GM19438 (cell line): ENCODE data around the gene ATP2C2.
"Not testable (repeated sequence)": the region's sequence is repeated elsewhere in the genome, so short reads cannot be mapped to it uniquely, and the experiment has no call there.

Experiments
- ATAC-seq: cut with Tn5 transposase; IDR thresholded peaks from one replicate; pipeline ENCODE4 v1.9.1; 2021; ENCODE audit warnings: low read depth; ENCODE audit not compliant: unreplicated experiment

ATP2C2 gene

DNA sequence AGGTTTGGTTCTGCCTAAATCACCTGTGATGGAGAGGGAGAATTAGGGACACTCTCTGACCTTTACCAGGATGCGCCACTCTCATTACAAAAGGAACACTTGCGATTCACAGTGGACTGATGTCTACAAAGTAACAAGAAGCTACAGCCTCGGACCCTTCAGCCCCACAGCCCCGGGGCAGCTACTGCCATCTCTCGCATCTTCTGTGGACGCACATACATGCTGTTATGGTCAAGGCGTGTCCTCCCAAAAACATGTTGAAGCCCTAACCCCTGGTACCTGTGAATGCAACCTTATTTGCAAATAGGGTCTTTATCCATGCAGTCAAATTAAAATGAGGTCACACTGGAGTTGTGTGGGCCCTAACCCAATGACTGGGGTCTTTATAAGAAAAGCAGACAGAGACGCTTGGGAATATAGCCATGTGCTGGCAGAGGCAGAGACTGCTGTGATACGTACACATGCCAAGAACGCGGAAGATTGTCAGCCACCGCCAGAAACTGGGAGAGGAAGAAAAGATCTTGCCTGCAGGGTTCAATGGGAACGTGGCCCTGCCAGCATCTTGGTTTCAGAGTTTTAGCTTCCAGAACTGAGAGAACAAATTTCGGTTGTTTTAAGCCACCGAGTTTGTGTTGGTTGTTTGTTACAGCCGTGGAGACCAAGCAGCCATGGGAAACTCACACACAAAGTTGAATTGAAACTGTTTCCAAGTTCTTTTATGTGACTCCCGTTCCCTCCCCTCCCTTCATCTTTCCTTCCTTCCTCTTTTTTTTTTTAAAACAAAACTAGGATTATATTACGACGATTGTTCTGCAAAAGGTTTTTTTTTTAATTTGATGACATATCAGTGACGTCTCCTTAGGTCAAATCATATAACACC lies 23.1 kb downstream of the ATP2C2 start:
- ATAC-seq: no peak

DNA sequence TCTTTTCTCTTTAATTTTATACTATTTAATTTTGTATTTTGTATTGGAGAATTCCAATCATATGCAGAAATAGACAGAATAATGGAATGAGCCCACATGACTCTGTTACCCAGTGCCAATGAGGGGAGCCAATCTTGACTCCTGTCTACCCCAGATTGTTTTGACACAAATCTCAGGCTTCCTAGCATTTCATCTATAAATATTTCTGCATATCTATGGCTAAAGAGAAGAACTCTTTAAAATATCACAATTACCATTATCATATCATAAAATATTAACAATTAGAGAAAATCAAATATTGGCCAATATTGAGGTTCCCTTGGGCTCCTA lies 23.7 kb downstream of the ATP2C2 start:
- ATAC-seq: no peak

DNA sequence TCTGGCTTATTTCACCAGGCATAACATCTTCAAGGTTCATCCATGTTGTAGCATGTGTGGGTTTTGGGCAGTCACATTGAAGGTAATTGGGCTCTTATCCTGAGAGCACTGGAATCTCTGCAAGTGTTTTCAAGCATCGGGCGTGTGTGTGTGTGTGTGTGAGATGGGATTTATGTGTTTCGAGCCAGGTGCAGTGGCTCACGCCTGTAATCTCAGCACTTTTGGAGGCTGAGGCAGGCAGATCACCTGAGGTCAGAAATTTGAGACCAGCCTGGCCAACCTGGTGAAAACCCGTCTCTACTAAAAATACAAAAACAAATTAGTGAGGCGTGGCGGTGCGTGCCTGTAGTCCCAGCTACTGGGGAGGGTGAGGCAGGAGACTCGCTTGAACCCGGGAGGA lies 27.7 kb downstream of the ATP2C2 start:
- ATAC-seq: not testable (repeated sequence)

DNA sequence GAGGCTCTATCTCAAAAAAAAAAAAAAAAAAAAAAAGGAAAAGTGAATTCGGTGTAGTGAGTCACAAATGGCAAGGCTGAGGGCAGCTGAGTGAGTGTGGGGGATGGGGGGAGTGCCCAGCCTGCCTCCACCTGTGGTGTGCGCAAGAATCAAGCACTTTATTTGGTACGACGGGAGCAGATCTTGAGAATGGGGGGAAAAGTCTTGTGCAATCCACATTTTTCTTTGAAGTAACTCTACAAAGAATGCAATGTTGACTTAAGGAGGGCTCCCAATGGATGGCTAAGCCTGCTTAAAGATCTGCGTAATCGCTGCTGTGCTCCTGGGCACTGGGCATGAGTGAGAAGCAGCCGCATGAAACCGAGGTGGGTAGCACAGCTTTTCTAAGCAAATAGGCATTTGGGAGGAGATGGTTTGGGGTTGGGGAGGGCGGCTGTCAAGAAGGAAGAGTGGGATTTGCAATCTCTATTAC lies 28.2 kb downstream of the ATP2C2 start:
- no peak for ATAC-seq

DNA sequence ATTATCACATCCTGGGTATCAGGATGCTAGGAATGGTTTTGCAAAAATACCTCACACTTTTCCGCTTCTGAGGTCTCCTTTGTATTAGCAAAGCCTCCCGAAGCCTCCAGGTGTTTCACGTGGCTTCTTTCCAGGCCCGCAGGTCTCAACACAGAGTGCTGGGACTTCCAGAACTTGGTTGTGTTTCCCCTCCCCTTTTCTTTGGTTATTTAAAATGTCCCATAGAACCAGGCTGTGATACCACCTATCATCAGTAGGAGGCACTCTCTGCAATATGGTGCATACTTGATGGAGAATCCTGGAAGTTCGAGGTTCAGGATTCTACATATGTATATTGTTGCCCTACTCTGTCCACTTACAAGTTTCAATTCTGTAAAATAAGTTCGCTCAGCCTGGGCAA lies 28.8 kb downstream of the ATP2C2 start:
- ATAC-seq: no peak

DNA sequence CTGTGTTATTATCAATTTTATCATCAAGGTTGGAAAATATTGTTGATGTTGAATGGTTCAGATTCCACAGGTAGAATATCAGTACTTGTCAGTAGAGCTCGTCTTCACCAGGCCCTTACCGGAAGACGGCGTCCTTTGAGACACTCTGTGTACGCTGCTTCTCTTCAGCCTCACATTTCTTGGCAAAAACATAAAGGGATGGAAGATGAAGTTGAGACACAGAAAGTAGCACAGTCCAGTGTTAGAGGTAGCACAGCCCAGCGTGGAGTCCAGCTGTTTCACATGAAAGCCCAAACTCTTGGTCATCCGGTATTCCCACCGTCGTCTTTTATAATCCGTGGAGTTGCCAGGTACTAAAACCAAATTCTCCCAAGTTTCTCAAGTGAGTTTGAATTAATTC lies 30.4 kb downstream of the ATP2C2 start:
- no peak for ATAC-seq

DNA sequence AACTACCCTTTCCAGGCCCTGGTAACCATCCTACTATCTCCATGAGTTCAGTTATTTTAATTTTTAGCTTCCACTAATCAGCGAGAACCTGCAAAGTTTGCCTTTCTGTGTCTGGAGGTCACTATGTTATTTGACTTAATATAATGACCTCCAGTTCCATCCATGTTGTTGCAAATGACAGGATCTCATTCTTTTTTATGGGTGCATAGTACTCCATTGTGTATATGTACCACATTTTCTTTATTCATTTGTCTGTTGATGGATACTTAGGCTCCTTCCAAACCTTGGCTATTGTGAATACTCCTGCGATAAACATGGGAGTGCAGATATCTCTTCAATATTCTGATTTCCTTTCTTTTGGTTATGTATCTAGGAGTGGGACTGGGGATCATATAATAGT lies 31.6 kb downstream of the ATP2C2 start:
- ATAC-seq: not testable (repeated sequence)

DNA sequence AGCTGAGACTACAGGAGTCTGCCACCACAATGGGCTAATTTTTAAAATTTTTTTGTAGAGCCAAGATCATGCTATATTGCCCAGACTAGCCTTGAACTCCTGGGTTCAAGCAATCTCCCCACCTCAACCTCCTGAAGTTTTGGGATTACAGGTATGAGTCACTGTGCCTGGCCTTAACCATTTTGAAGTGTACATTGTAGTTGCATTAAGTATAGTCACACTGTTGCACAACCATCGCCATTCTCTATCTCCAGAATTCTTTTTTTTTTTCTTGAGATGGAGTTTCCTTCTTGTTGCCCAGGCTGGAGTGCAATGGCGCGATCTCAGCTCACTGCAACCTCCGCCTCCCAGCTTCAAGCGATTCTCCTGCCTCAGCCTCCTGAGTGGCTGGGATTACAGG lies 35.1 kb downstream of the ATP2C2 start:
- not testable (repeated sequence) for ATAC-seq

DNA sequence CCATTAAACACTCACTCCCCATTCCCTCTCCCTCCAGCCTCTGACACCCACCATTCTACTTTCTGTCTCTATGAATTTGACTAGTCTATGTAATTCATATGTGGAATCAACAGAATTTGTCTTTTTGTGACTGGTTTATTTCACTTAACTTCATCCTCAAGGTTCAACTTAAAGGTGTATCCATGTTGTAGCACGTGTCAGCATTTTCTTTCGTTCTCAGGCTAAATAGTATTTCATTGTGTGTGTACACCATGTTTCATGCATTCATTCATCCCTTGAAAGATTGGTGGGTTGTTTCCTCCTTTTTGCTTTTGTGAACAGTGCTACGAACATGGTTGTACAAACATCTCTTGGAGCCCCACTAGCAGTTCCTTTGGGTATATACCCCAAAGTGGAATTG lies 36.0 kb downstream of the ATP2C2 start:
- ATAC-seq: no peak

DNA sequence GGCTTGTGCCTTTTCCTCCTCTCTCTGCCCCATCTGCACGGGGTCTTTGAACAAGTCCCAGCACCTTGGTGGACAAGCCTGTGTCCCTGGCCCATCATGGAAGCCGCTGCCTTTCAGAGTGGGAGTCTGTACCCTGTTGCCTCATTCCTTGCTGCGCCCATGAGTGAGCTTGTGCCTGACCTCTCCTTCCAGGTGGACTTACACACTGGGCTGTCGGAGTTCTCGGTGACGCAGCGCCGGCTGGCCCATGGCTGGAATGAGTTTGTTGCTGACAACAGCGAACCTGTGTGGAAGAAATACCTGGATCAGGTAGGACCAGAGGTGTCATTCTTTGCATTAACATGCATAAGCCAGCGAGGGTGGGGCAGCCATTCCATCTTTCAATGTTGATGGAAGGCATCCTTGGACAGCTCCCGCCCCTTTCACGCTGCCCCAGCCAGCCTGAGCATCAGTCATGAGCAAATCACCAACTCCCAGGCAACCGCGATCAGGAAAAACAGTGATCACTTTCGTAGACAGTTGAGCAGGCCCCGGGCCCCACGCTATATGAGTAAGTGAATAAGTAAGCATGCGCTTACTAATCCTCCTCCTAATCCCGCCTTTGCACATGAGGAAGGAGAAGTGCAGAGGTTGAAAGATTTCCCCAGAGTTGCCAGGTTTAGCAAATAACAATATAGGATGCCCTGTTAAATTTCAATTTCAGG lies 36.8 kb downstream of the ATP2C2 start:
- ATAC-seq: no peak

DNA sequence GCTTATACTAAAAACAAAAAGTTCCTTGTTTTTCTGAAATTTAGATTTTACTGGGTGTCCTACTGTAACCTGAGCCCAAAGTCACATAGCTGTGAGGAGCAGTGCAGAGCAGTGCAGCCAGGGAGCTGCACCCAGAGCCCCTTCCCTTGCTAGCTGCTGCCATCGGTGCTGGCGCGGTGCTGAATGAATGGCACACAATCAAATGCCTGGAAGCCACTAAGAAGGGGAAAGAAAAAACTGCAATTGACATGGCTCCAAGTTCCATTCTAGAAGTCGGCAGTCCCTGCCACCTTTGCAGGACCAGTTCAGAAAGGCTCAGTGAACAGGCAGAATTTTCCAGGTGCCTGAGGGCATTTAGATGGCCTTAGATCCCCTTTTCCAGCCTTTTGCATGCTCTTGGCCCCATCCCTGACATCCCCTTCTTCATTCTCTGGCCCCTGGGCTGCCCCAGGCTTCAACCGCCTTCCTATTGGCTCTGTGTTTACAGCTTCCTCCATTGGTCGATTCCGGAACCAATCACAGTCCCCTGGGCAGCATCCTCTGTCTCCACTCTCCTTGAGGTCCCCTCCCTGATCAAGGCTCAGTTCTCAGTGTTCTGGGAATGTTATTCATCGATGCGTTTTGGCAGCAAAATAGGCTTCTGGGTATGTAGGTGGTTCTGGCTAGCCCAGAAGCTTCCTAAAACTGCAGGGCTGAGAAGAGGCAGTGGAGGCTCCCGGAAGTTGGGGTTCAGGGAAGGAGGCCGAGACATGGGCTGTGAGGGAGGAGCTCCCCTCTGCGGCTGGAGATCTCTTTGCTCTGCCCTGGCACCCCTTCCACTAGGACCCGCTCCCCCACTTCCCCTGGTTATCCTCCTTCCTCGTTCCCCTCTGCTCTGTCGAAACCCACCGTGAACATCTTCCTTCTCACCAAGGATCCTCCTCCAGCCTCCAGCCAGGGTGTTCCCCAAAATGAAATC lies 37.9 kb downstream of the ATP2C2 start:
- no peak for ATAC-seq

DNA sequence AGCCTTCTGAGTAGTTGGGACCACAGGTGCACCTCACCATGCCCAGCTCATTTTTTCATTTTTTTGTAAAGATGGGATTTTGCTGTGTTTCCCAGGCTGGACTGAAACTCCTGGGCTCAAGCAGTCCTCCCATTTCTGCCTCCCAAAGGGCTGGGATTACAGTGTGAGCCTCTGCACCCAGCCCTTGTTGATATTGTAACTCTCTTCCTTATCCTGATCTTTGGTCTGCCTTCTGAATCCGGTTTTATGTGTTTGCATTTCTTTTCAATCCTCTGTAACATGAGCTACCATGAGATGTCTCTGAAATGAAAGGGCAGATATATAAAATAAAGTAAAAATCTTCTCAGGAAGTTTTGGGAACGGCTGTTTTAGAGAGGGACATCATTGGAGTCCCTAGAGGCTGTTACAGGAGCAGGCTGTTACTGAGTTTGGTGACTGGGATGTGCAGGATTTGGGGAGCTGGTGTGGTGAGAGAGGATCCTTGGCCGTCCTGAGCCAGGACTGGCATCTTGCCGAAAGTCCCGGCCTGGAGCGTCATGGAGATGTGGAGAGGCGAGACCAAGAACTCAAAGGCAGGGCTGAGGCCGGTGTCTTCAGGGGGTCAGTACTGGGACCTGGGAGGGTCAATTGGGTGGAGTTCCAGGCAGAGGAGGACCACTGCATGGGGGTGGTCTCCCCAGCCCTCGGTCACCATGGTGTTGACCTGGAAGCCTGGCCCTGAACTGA lies 39.4 kb downstream of the ATP2C2 start:
- ATAC-seq: no peak

DNA sequence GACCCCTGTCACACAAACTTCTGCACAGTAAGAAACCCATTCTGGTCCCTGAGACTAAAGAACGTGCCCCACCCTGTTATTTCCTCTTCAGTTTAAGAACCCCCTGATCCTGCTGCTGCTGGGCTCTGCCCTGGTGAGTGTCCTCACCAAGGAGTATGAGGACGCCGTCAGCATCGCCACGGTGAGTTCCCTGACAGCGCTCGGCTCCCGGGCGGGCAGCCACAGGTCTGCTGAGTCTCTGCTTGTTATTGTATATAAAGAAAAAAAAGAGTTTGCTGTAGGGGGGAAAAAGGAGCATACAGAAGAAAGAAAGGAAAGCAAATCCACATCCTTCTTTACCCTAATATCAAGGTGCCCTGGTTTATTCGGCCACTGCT lies 40.0 kb downstream of the ATP2C2 start:
- no peak for ATAC-seq

DNA sequence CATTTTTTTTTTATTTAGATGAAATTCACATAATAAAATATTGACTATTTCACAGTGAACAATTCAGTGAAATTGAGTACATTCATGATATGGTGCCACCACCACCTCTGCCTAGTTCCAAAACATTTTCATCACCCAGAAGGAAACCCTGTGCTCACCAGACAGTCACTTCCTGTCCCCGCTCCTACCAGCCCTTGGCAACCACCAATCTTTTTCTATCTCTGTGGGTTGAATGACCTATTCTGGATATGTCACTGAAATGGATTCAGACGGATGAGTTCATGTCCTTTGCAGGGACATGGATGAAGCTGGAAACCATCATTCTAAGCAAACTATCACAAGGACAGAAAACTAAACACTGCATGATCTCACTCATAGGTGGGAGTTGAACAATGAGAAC lies 40.5 kb downstream of the ATP2C2 start:
- no peak for ATAC-seq

DNA sequence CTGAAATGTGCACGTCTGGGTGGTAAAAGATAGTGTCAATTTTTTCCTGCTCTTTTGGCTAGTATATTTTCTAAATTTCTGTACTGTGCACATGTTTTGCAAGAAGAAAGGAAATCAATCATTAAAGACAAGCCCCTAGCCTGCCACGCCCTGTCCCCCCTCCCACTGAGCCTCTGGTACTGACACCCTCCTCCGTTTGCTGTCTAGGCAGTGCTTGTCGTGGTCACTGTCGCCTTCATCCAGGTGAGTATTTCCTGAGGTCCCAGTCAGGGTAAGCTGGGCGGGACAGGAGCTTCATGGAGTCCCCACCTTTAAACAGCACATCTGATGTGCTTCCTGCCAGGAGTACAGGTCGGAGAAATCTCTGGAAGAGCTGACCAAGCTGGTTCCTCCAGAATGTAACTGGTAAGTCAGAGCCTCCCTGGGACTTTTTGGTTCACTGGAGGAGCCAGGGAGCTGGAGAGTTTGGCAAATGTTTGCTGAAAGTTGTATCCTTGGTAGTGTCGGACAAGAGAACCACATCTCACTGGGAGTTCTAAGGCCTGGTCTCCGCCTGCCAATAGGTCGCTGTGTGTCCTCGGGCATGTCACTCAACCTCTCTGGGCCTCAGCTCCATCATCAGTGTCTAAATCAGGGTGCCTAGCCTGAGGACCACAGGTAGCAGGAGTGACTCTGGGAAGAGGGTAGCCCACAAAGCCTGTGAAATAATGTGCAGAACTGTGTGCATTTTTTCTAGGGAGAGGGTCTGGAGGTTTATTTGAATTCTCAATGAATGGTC lies 42.2 kb downstream of the ATP2C2 start:
- ATAC-seq: no peak

DNA sequence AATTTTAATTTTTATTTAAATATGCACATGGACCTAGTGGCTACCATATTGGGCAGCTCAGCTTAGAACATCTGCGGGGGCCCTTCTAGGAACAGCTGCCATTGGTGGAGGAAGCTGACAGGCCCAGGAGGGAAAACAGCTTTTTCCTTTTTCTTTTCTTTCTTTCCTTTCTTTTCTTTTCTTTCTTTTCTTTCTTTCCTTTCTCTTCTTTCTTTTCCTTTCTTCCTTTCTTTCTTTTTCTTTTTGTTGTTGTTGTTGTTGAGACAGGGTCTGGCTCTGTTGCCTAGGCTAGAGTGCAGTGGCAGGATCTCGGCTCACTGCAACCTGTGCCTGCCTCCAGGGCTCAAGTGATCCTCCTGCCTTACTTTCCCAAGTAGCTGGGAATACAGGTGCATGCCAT lies 43.4 kb downstream of the ATP2C2 start:
- ATAC-seq: no peak

DNA sequence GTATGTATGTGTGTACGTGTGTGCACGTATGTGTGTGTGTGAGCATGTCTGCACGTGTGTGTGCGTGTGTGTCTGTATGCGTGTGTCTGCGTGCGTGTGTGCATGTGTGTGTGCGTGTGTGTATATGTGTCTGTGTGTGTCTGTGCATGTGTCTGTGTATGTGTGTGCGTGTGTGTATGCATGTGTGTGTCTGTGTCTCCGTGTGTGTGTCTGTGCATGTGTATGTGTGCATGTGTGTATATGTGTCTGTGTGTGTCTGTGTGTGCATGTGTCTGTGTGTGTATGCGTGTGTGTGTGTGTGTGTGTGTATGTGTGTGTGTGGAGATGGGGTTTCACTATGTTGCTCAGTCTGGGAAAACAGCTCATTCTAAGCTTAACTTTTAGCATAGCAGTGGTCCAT lies 43.9 kb downstream of the ATP2C2 start:
- no peak for ATAC-seq

DNA sequence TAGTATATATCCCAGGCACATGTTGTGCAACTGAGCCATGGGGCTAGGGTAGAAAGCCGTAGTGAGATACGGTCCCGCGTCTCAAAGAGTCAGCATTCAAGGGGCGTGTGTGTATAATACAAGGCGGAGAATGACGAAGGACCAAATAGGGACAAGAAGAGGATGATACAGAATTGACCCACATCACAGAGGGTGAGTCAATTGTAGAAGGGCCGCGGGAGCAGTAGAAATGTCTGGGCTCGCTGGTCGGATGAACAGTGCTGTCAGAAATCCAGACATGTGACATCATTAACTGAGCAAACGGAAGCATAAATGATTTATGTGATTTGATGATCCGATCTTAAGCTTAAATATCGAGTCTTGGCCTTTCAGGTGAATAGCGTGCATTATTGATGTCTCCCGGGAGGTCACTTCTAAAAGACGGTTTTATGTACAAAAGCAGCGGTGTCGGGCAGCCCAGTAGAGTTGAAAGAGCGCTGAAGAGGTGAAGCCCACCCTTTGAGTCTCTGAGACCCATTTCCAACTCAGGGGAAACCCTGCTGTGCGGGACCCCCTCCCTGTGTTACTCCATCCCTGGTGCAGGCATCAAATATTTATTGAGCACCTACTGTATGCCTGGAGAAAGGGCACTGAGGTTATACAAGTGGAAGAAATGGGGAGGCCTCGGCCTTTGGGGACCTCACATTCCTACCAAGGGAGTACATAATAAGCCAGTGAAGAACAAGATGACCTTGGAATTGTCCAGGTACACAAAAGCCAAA lies 45.1 kb downstream of the ATP2C2 start:
- ATAC-seq: no peak

DNA sequence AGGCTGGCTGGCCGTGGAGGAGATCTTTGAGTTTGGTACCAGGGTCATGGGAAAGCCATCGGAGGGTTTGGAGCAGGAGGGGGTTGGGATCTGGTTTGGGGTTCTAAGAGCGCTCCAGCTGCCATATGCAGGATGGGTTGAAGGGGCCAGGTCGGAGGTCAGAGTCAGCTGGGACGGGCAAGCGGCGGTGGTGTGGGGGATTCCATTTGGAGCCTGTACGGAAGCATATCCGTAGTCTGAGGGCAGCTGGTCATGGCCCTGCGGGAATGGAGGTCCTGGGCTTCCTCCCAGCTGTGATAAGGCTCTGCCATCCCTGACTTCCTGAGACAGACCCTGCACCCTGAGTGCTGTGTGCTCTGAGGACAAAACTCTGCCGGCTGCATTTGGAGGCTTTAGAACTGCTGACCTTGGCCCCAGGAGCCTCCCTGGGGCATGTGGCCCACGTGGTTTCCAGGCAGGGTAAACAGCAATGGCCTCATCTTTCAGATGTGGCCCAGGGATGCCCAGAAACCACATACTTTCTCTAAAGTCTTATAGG lies 46.5 kb downstream of the ATP2C2 start:
- ATAC-seq: no peak
